Measurements from ENCODE around the gene COL9A3. TPM values are rescaled to one million over a fixed set of nuclear protein-coding genes. Genes with fewer than 3 reads are reported as not detected.

COL9A3 gene
- total RNA-seq, 1 donor from 2014 or later = 8.9 TPM

GRCh38 chr20:62814060-62814708, 2.7 kb upstream of the COL9A3 start:
- peaks cover 28% of the 10 kb centered on the region for H3K4me1 Mint-ChIP-seq (ENCODE audit: low read depth)
- DNase-seq (ENCODE audit: low spot score) = no peak
- TF ChIP-seq CTCF (IDR thresholded peaks at IDR 0.05) = no peak
- no peak overlapping the region for H3K27ac Mint-ChIP-seq (ENCODE audit: unreplicated experiment)
- H3K4me3 Mint-ChIP-seq (ENCODE audit: unreplicated experiment) = no peak overlapping the region
- no peaks in the 10 kb centered on the region for H3K9me3 Mint-ChIP-seq (ENCODE audit: low read depth)
- no peaks in the 10 kb centered on the region for H3K27me3 Mint-ChIP-seq (ENCODE audit: low read depth)
- H3K36me3 Mint-ChIP-seq (ENCODE audit: low read depth) = peaks cover 10% of the 10 kb centered on the region

- H3K27ac Mint-ChIP-seq (ENCODE audit: unreplicated experiment) = no peak overlapping the region
- H3K36me3 Mint-ChIP-seq (ENCODE audit: low read depth) = peaks cover 10% of the 10 kb centered on the region
- DNase-seq (ENCODE audit: low spot score) = no peak
- no peak for TF ChIP-seq CTCF (IDR thresholded peaks at IDR 0.05)
- peaks cover 33% of the 10 kb centered on the region for H3K4me1 Mint-ChIP-seq (ENCODE audit: low read depth)
- H3K27me3 Mint-ChIP-seq (ENCODE audit: low read depth) = no peaks in the 10 kb centered on the region
- no peaks in the 10 kb centered on the region for H3K9me3 Mint-ChIP-seq (ENCODE audit: low read depth)
- H3K4me3 Mint-ChIP-seq (ENCODE audit: unreplicated experiment) = no peak overlapping the region
Measured at GRCh38 chr20:62814709-62815065, 2.2 kb upstream of the COL9A3 start.

- Mint-ChIP-seq H3K27ac (ENCODE audit: unreplicated experiment) (peak overlapping the region; percentile 63), H3K36me3 (ENCODE audit: low read depth) (peaks cover 7% of the 10 kb centered on the region), H3K4me3 (ENCODE audit: unreplicated experiment) (peak overlapping the region; percentile 28), H3K9me3 (ENCODE audit: low read depth) (no peaks in the 10 kb centered on the region), H3K27me3 (ENCODE audit: low read depth) (no peaks in the 10 kb centered on the region), H3K4me1 (ENCODE audit: low read depth) (peaks cover 39% of the 10 kb centered on the region)
- DNase-seq (ENCODE audit: low spot score) = no peak
- no peak for TF ChIP-seq CTCF (IDR thresholded peaks at IDR 0.05)
Measured at GRCh38 chr20:62815066-62815991, 1.5 kb upstream of the COL9A3 start.

GRCh38 chr20:62816031-62816883, 593 bp upstream of the COL9A3 start:
- peak overlapping the region; percentile 53 for H3K4me3 Mint-ChIP-seq (ENCODE audit: unreplicated experiment)
- no peak for TF ChIP-seq CTCF (IDR thresholded peaks at IDR 0.05)
- no peak overlapping the region for H3K27ac Mint-ChIP-seq (ENCODE audit: unreplicated experiment)
- H3K27me3 Mint-ChIP-seq (ENCODE audit: low read depth) = no peaks in the 10 kb centered on the region
- no peak for DNase-seq (ENCODE audit: low spot score)
- H3K4me1 Mint-ChIP-seq (ENCODE audit: low read depth) = peaks cover 40% of the 10 kb centered on the region
- H3K36me3 Mint-ChIP-seq (ENCODE audit: low read depth) = peaks cover 7% of the 10 kb centered on the region
- no peaks in the 10 kb centered on the region for H3K9me3 Mint-ChIP-seq (ENCODE audit: low read depth)

Measured in chondrocyte (in vitro differentiated cells).